ENCODE data around the gene CORO2B.

GRCh38 chr15:68595761-68596160 is 17.0 kb downstream of the CORO2B start:
- TF ChIP-seq, protein P1, sequence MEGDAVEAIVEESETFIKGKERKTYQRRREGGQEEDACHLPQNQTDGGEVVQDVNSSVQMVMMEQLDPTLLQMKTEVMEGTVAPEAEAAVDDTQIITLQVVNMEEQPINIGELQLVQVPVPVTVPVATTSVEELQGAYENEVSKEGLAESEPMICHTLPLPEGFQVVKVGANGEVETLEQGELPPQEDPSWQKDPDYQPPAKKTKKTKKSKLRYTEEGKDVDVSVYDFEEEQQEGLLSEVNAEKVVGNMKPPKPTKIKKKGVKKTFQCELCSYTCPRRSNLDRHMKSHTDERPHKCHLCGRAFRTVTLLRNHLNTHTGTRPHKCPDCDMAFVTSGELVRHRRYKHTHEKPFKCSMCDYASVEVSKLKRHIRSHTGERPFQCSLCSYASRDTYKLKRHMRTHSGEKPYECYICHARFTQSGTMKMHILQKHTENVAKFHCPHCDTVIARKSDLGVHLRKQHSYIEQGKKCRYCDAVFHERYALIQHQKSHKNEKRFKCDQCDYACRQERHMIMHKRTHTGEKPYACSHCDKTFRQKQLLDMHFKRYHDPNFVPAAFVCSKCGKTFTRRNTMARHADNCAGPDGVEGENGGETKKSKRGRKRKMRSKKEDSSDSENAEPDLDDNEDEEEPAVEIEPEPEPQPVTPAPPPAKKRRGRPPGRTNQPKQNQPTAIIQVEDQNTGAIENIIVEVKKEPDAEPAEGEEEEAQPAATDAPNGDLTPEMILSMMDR (IDR thresholded peaks at IDR 0.05 in 8 of 11, conservative IDR thresholded peaks at IDR 0.05 in 3 of 11), result no peak
- no peak for TF ChIP-seq POLR2A (IDR thresholded peaks at IDR 0.05)
- no peak for TF ChIP-seq POLR2AphosphoS5 (IDR thresholded peaks at IDR 0.05)
